Activated T-helper 2 cell treated with anti-CD3 and anti-CD28 coated beads, Interferon-gamma antibody, Interleukin-2, Interleukin-4, amounts not matched to agents 10 μg/mL and 5 μg/mL and 100 μg/mL, durations not matched to agents 14 hours and 24 hours and 36 hours (primary cell): Measurements from ENCODE around the gene SNX1. TPM values are rescaled to one million over a fixed set of nuclear protein-coding genes. Genes with fewer than 3 reads are reported as not detected.
"Not testable (repeated sequence)": the region's sequence is repeated elsewhere in the genome, so short reads cannot be mapped to it uniquely, and the experiment has no call there.

Experiments used
- DNase-seq: peaks from one replicate; pipeline ENCODE4 v3.0.0; 2021; ENCODE audit warnings: low spot score
- H3K27ac Mint-ChIP-seq: one replicate; pipeline ENCODE4 v1.8.0; 2021; ENCODE audit warnings: mixed read lengths
- H3K27me3 Mint-ChIP-seq: one replicate; pipeline ENCODE4 v1.8.0; 2021; ENCODE audit warnings: low read depth, mixed read lengths
- H3K36me3 Mint-ChIP-seq: one replicate; pipeline ENCODE4 v1.8.0; 2021; ENCODE audit warnings: low read depth, mixed read lengths
- H3K4me1 Mint-ChIP-seq: one replicate; pipeline ENCODE4 v1.8.0; 2021; ENCODE audit warnings: low read depth, mixed read lengths
- H3K4me3 Mint-ChIP-seq: one replicate; pipeline ENCODE4 v1.8.0; 2021; ENCODE audit warnings: low read depth, mild to moderate bottlenecking, moderate library complexity, mixed read lengths
- H3K9me3 Mint-ChIP-seq: one replicate; pipeline ENCODE4 v1.8.0; 2021; ENCODE audit warnings: mixed read lengths
- intact Hi-C: fragments of 100-400 bp; cut with micrococcal nuclease; formaldehyde crosslinking; loops from one replicate; pipeline ENCODE4 v1.15.1; 2023
- total RNA-seq: library from RNA; stranded (reverse); gene quantifications from 2 replicates; pipeline ENCODE4 v1.2.3, GENCODE V29; 2022

The SNX1 gene
- total RNA-seq, 1 donor from 2014 or later: 116 TPM

DNA sequence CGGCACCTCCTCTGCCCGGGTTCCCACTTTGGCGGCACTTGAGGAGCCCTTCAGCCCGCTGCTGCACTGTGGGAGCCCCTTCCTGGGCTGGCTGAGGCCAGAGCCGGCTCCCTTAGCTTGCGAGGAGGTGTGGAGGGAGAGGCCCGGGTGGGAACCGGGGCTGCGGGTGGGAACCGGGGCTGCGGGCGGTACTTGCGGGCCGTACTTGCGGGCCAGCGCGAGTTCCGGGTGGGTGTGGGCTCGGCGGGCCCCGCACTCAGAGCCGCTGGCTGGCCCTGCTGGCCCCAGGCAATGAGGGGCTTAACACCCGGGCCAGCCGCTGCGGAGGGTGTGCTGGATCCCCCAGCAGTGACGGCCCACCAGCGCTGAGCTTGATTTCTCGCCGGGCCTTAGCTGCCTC lies 35.1 kb upstream of the SNX1 start:
- Mint-ChIP-seq H3K27me3 (peaks cover 4% of the 10 kb centered on the region), H3K4me3 (no peak overlapping the region), H3K27ac (no peak overlapping the region), H3K9me3 (no peaks in the 10 kb centered on the region), H3K36me3 (no peaks in the 10 kb centered on the region), H3K4me1 (no peaks in the 10 kb centered on the region)
- DNase-seq: no peak
- intact Hi-C loops: no loop called here

DNA sequence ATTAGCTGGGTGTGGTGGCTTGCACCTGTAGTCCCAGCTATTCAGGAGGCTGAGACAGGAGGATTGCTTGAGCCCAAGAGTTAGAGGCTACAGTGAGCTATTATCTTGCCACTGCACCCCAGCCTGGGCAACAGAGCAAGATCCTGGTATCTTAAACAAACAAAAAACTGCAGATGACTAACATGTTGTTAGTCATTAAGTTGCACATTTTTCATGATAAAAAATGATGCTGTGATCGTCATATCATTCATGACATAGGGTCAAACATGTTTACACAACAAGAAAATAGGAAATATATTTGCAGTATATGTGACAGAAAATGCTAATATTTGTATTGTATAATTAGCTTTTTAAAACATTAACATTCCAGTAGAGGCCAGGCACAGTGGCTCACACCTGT lies 29.3 kb upstream of the SNX1 start:
- H3K27me3 Mint-ChIP-seq: no peaks in the 10 kb centered on the region
- H3K4me1 Mint-ChIP-seq: peaks cover 10% of the 10 kb centered on the region
- no peak for DNase-seq
- H3K9me3 Mint-ChIP-seq: no peaks in the 10 kb centered on the region
- H3K27ac Mint-ChIP-seq: no peak overlapping the region
- peaks cover 6% of the 10 kb centered on the region for H3K36me3 Mint-ChIP-seq
- no peak overlapping the region for H3K4me3 Mint-ChIP-seq
- intact Hi-C loops: loop anchor here (2.0 to 5.0 kb wide), 2 partner anchors 239 to 456 kb away; no protein-coding TSS in a partner anchor

DNA sequence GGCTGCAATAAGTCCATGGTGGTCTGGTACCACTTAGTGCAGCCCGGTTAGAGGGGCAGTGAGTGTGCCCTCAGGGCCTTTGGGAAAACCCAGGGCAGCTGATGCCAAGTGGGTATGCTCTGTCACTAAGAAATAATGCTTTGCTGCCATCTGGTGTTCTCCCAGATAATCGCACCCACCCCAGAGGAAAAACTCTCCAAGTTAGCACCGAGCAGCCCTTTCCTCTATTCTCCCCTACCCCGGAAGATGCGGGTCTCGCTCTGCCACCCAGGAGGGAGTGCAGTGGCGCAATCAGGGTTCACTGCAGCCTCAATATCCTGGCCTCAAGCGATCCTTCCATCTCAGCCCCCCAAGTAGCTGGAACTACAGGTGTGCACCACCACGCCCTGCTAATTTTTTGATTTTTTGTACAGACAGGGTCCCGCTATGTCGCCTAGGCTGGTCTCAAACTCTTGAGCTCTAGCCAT lies 28.2 kb upstream of the SNX1 start:
- intact Hi-C loops: loop anchor here (1.0 to 5.0 kb wide), 4 partner anchors 176 to 457 kb away; no protein-coding TSS in a partner anchor
- Mint-ChIP-seq H3K27me3 (no peaks in the 10 kb centered on the region), H3K4me1 (peaks cover 10% of the 10 kb centered on the region), H3K9me3 (no peaks in the 10 kb centered on the region), H3K4me3 (no peak overlapping the region), H3K27ac (no peak overlapping the region), H3K36me3 (peaks cover 16% of the 10 kb centered on the region)
- DNase-seq: peak; percentile 58

DNA sequence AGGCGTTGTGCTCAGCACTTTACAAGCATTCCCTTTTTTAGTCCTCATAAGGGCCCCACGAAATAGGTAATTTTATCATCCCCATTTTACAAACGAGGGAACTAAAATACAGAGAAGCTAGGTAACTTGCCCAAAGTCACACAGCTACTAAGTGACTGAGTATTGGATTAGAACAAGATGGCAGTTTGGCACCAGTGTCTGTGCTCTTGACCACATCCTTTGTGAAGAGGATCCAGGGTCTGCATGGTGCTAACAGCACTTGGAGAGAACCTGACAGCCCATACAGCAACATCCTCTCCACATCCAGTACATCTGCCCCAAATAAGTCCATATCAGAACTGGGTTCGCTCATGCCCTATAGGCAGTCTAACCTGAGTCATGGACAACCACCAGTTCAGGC lies 27.6 kb upstream of the SNX1 start:
- no peak for DNase-seq
- Mint-ChIP-seq H3K27ac (no peak overlapping the region), H3K9me3 (no peaks in the 10 kb centered on the region), H3K36me3 (peaks cover 20% of the 10 kb centered on the region), H3K27me3 (no peaks in the 10 kb centered on the region), H3K4me3 (no peak overlapping the region), H3K4me1 (peaks cover 10% of the 10 kb centered on the region)
- intact Hi-C loops: loop anchor here (5.0 kb wide), 1 partner anchor 241 kb away; no protein-coding TSS in a partner anchor

DNA sequence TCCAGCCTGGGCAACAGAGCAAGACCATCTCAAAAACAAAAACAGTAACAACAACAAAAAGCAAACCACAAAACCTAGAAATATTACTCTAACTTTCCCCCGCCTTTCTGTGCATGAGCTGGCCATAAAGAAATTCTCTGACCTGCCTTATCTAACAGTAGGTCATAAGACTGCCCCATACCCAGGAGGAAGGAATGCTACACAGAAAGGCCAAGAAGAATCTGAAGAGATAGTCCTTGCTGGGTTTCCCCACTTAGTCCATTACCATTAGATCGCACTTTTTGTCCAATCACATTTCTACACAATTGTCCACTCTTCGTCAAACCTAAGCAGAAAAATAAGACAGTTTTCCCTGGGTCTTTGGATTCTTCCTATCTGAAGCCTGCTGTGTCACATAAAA lies 25.7 kb upstream of the SNX1 start:
- Mint-ChIP-seq H3K4me3 (no peak overlapping the region), H3K36me3 (peaks cover 26% of the 10 kb centered on the region), H3K4me1 (peaks cover 10% of the 10 kb centered on the region), H3K27ac (no peak overlapping the region), H3K27me3 (no peaks in the 10 kb centered on the region), H3K9me3 (no peaks in the 10 kb centered on the region)
- intact Hi-C loops: no loop called here
- no peak for DNase-seq

DNA sequence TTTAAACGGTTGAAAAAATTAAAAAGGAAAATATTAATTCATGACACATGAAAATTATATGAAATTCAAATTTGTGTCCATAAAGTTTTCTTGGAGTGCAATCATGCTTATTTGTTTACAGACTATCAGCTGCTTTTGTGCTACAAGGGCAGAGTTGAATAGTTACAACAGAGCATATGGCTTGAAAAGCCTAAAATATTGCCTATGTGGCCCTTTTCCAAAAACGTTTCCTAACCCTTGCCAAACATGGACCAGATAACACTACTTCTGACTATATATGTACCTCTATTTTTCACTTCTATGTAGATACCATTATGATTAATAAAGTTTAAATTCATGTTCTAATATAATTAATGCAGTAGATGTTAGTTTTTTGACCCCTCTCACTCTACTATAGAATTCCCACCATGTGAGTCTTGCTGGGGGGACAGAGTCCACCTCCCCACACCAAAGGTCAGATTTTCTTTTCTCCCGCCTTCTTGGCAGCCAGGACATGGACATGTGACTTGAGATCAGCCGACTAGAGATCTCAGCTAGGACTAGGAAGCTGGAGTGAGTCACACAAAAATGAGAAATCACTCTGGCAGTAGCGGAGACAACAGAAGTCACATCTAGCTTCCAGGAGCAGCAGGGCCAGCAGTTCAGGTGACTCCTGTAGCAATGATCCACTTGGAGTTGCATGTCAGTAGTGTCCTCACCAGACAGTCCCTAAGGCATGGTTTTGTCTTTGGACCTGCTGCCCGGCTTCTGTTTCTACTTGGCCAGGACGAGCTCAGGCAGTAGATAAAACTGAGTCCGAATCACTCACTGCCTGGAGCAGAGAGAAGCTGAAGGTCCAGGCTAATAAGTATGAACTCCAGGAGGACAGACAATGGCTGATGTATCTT lies 24.6 kb upstream of the SNX1 start:
- H3K27me3 Mint-ChIP-seq: no peaks in the 10 kb centered on the region
- intact Hi-C loops: no loop called here
- no peak overlapping the region for H3K27ac Mint-ChIP-seq
- no peaks in the 10 kb centered on the region for H3K9me3 Mint-ChIP-seq
- peaks cover 12% of the 10 kb centered on the region for H3K4me1 Mint-ChIP-seq
- DNase-seq: no peak
- peaks cover 29% of the 10 kb centered on the region for H3K36me3 Mint-ChIP-seq
- no peak overlapping the region for H3K4me3 Mint-ChIP-seq

DNA sequence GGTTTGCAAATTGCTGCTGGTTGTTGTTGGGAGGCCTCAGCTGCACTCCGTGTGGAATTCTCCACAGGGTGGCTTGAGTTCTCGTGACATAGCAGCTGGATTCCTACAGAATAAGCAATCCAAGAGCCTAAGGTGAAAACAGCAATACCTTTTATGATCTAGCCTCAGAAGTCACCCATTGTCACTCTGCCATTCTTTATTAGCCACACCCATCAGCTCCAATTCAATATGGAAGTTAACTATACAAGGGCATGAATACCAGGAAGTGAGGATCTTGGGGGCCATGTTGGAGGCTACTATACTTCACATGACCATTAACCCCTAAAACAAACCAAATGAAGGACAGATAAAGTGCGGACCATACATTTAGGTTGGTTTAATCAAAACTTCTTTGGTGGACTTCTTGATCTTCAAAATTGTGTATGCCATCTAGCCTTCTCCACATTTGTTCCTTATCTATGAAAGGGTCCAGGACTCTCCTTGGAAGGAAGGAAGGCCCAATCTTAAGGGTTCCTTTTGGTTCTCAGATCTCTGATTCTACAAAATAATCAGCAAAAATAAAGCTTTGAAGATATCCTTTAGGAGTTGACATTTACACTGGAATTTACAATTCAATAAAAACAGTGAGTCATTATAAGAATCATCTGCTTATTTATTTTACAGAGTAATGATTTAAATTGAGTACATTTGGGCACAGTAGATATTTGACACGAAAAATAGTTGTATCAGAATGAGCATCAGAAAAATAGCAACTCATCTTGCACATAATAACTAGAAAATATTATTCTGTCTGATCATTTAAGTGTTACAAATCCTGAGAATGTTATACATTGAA lies 23.6 kb upstream of the SNX1 start:
- H3K27me3 Mint-ChIP-seq: no peaks in the 10 kb centered on the region
- no peaks in the 10 kb centered on the region for H3K9me3 Mint-ChIP-seq
- H3K27ac Mint-ChIP-seq: no peak overlapping the region
- H3K4me3 Mint-ChIP-seq: no peak overlapping the region
- no peak for DNase-seq
- intact Hi-C loops: no loop called here
- H3K4me1 Mint-ChIP-seq: peaks cover 15% of the 10 kb centered on the region
- peaks cover 30% of the 10 kb centered on the region for H3K36me3 Mint-ChIP-seq

DNA sequence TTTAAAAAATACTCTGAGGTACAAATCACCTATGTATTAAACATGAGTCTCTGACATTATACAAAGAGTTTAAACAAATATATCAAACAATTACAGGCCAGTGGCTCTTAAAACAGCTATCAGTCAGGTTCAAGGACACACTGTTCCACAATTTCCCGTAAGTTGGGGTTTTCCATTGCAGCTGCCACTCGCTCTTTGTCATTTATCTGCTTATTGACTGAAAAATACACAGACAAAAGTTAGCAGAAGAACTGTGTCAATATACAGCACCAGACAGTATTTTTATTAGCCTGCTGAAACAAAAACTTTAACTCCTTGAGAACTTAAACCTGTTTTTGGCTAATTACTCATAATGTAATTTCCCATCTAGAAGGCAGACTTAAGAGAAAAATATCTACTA lies 23.0 kb upstream of the SNX1 start:
- H3K4me1 Mint-ChIP-seq: peaks cover 10% of the 10 kb centered on the region
- H3K27me3 Mint-ChIP-seq: no peaks in the 10 kb centered on the region
- no peaks in the 10 kb centered on the region for H3K9me3 Mint-ChIP-seq
- peaks cover 35% of the 10 kb centered on the region for H3K36me3 Mint-ChIP-seq
- H3K4me3 Mint-ChIP-seq: no peak overlapping the region
- intact Hi-C loops: no loop called here
- no peak for DNase-seq
- H3K27ac Mint-ChIP-seq: no peak overlapping the region

DNA sequence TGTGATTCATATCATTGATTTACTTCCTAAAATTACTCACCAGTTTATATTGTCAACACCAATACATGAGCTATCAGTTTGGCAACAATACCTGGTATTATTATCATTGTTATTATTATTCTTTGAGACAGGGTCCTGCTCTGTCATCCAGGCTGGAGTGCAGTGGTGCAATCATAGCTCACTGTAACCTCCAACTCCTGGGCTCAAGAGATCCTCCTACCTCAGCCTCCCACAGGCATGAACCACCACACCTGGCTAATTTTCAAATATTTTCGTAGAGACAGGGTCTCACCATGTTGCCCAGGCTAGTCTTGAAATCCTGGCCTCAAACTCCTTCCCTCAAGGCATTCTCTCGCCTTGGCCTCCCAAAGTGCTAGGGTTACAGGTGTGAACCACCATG lies 22.3 kb upstream of the SNX1 start:
- H3K27ac Mint-ChIP-seq, intact Hi-C loops, H3K27me3 Mint-ChIP-seq, H3K9me3 Mint-ChIP-seq, DNase-seq, H3K4me1 Mint-ChIP-seq, H3K4me3 Mint-ChIP-seq: not testable (repeated sequence)
- H3K36me3 Mint-ChIP-seq: peaks cover 36% of the 10 kb centered on the region

DNA sequence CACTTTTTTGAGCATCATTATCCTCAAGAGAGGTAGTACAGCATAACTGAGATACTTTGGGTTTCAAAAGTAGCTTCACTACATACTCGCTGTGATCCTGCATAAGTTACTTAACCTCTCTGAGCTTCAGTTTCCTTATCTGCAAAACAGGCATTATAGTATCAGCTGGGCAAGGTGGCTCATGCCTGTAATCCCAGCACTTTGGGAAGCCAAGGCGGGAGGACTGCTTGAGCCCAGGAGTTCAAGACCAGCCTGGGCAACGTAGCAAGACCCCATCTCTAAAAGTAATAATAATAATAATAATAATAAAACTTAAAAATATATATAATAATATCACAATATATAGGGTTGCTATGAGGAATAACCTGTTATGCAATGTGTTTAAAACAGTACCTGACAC lies 13.0 kb upstream of the SNX1 start:
- peaks cover 1% of the 10 kb centered on the region for H3K4me1 Mint-ChIP-seq
- peaks cover 31% of the 10 kb centered on the region for H3K36me3 Mint-ChIP-seq
- intact Hi-C loops: no loop called here
- no peaks in the 10 kb centered on the region for H3K9me3 Mint-ChIP-seq
- no peak for DNase-seq
- H3K27me3 Mint-ChIP-seq: no peaks in the 10 kb centered on the region
- H3K4me3 Mint-ChIP-seq: no peak overlapping the region
- no peak overlapping the region for H3K27ac Mint-ChIP-seq

DNA sequence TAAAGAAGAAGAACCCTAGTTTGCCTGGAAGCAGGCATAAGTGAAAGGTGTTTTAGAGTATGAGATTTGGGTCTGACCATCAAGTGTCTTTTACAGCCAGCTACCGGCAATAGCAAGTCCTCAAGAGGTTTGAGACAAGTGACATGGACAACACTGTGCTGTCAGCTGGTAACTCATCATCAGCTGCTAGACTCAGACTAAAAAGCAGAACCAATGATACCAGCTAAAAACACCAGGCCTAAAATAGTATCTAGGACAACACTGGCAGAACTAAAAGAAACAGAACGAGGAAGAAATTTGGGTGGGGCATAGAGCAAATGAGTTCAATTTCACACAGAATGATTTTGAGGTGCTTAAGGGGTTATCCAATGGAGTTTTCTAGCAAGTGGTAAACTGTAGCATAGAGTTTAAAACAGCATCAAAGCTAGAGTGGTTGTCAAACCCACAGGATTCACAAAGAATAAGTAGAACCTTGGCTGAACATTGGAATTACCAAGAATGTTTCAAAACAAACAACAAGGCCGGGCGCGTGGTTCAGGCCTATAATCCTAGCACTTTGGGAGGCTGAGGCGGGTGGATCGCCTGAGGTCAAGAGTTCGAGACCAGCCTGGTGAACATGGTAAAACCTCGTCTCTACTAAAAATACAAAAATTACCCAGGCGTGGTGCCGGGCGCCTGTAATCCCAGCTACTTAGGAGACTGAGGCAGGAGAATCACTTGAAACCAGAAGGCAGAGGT lies 6.1 kb upstream of the SNX1 start:
- peaks cover 22% of the 10 kb centered on the region for H3K4me1 Mint-ChIP-seq
- intact Hi-C loops: loop anchor here (5.0 to 10.0 kb wide), 4 partner anchors 265 to 587 kb away; partner anchors contain the start of genes CSNK1G1, PCLAF, TRIP4 and USP3
- H3K36me3 Mint-ChIP-seq: peaks cover 48% of the 10 kb centered on the region
- no peak overlapping the region for H3K27ac Mint-ChIP-seq
- no peaks in the 10 kb centered on the region for H3K27me3 Mint-ChIP-seq
- H3K9me3 Mint-ChIP-seq: no peaks in the 10 kb centered on the region
- no peak overlapping the region for H3K4me3 Mint-ChIP-seq
- no peak for DNase-seq

DNA sequence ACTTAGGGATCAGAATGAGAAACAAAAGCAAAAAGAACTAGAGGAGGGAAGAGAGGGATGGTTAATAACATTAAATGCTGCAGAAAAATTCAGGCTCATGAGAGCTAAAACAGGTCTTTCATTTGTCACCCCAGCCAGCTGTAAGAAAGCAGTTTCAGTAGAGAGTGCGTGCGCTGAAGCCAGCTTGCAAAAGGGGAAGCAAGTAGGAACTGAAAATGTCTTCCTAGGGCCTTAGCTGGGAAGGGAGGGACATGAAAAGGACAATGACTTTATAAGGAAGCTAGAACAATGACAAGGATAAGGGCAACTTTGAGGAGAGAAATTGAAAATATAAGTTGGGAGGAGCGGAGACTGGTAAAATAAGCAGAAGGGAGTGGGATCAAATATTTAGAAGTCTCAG lies 5.3 kb upstream of the SNX1 start:
- H3K27ac Mint-ChIP-seq: no peak overlapping the region
- no peak for DNase-seq
- intact Hi-C loops: loop anchor here (5.0 to 10.0 kb wide), 4 partner anchors 264 to 588 kb away; partner anchors contain the start of genes CSNK1G1, PCLAF, TRIP4 and USP3
- no peaks in the 10 kb centered on the region for H3K9me3 Mint-ChIP-seq
- H3K27me3 Mint-ChIP-seq: no peaks in the 10 kb centered on the region
- peaks cover 48% of the 10 kb centered on the region for H3K36me3 Mint-ChIP-seq
- peaks cover 30% of the 10 kb centered on the region for H3K4me1 Mint-ChIP-seq
- H3K4me3 Mint-ChIP-seq: no peak overlapping the region
